Nucleus accumbens (tissue), 56 donors: Measurements from ENCODE around the gene C1orf198.
"Not testable (repeated sequence)": the region's sequence is repeated elsewhere in the genome, so short reads cannot be mapped to it uniquely, and the experiment has no call there.

Experiments
- DNase-seq, 56 donors: peaks; one replicate each; lab custom pipeline; 2025; lab: John Stamatoyannopoulos, UW

C1orf198 gene

DNA sequence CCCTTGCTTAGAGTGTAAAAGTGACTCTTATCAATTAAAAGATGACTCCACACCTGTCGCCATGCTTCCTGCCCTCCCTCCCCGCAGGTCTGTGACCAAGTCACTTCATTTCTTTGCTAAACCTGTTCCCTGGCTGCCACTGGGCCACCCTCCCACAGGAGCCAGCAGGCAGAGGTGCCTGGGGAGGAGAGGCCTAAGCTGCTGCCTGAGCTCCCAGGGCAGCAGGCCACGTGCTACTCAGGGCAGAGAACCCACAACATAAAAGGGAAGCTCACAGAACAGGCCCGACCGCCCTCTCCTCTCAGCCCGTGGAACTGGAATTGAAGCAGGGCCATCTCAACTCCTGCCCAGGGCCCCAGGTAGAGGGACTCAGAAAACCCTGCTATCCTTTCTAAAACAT is 4.9 kb downstream of the C1orf198 start:
- peak in 23 of 56 donors; percentile 15 to 67 (median 35) for DNase-seq

DNA sequence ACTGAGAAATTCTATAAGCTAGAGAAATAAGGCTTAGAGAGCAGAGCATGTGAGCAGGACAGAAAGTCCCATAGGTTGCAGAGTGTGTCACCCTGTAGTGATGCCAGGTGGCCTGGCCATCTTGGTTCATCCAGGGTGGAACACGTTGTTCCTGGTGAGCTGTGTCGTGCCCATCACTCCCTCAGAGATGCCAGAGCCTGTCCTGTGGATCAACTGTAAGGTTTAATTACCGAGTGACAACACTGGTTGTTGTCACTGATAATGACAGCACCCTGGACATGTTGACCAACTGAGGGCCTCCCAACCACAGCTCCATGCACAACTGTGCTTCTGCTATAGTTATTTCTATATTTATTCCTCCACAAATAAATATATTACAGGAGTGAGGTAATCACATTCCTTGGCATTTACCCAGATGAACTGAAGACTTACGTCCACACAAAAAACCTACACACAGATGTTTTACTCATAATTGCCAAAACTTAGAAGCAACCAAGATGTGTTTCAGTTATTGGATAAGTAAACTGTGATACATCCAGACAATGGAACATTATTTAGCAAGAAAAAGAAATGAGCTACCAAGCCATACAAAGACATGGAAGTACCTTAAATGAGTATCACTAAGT is 6.2 kb downstream of the C1orf198 start:
- DNase-seq = no peak

DNA sequence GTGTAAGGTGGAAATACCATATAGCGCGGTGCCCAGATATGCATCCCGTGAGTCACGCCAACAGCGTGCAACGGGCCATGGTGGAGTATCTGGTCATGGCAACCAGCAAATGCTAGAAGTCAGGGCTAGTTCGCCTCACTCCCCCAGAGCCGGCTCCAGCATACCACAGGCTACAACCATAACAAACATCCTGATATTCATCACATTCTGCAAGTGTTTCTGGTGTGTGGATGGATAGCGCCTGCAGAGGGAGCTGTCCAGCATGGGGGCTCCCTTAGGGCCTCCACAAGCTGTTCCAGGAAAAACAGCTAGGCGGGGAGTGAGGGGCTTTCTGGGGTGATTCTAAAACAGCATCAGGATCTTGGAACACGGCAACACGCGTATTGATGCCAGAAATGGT is 6.8 kb downstream of the C1orf198 start:
- no peak for DNase-seq

DNA sequence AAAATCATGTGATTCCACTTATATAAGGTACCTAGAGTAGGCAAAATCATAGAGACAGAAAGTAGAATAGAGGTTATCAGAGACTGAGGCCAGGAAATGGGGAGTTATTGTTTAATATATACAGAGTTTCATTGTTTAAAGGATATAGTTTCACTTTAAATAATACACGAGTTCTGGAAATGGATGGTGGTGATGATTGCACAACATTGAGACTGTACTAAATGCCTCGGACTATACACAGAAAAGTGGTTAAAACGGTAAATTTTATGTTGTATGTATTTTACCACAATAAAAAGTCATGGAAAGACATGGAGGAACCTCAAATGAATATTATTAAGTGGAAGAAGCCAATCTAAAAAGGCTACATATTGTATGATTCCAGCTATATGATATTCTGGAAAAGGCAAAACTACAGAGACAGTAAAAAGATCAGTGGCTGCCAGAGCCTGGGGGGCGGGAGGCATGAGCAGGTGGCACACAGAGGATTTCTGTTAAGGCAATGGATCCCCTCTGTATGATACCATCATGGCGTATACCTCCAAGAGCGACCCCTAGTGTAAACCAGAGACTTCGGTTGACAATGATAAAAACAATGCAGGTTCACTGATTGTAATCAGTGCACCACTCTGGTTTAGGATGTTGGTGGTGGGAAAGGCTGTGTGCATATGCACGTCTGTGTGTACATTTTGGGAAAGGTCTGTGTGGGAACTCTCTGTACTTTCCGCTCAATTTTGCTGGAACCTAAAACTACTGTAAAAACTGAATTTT is 7.5 kb downstream of the C1orf198 start:
- no peak for DNase-seq

DNA sequence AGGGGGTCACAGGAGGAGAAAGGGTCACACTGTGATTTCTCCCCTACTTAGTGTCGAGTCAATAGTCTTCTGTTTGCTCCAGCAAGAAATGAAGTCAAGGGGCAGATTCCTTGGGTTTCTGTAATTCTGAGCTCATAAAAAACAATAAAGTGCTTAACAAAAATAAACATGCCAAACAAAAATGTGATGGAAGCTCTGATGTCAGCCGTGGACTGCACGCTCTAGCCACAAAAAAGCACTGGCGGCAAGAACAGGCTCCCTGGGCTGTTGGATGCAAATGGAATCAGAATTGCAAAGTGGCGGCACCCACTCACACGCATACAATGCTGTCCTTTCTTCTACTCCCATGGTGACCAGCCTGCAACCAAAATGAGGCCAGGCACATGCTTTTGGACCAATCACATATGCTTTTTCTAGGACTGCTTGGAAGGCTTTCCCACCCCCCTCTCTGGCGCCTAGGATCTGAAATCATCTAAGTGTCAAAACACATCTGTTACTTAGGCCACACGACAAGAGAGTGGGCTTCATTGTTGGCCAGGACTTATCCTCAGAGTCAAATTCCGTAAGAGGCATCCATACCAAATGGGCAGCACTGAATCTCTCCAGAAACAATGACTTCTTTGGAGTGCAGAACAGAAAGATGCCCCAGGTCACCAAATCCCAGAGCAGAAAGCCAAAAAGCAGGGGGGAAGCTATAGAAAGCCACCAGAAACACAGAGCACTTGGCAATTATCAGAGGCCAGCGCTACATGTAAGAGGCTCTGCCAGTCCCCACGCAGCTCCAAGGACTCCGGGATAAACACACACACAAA is 9.2 kb downstream of the C1orf198 start:
- DNase-seq = peak in 55 of 56 donors; percentile 28 to 94 (median 81)

DNA sequence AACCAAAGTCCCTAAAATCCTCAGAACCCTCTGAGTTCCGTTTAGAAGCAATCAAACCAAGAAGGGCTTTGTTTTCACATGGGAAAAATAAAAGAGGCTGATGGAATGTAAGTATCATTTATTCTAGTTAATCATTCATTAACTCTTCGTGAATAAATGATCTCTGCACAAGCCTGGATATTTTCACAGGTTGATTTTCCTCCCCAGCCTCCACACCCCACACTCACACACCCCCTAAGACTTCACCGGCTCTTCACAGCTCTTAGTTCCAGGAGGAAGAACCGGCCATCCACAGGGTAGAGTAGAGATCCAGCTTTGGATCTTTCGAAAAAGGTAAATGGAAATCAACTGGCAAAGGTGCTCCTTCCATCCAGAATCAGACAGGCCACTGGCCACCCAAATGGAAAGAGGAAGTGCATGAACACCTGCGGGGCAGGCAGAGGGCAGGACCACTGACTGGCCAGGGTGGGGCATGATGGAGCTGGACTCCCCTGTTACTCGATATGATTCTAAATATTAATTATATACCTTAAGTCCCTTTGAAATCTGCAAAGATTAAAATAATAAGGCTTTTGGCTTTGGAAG is 10.0 kb downstream of the C1orf198 start:
- no peak for DNase-seq

DNA sequence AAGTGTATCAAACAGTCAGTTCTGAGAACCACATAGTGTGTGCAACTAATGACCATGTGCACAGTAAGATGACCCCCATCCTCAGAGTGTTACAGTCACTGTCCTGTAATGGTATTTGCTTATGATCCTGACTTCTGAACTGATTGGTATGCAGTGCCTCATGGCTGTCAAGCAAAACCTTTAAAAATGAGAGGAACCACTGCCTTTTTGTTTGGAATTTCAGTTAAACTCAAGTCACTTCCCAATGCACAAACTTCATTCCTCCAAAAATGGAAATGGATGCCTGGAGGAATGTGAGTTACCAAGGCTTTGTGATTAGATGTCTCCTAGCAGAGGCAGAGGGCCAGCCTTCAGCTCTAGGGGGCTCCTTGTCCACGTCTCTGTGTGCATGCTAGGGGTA is 10.5 kb downstream of the C1orf198 start:
- DNase-seq = no peak

DNA sequence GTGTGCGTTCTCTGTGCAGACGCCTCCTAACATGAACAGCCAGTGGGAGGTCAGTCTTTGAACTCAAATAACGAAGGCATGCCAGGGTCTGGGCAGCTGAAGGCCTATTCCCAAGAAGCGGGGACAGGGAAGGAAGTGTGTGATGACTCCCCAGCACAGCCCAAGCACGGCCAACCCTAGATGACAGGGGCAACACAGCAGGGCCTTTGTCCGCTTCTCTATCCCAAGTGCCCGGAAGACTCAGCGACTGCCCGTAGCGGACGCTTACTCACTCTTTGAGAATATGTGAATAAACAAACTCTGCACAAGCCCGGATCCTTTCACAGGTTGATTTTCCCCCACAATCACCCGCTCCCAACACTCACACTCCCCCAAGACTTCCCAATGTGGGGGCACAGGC is 11.2 kb downstream of the C1orf198 start:
- peak in 54 of 56 donors; percentile 23 to 91 (median 68) for DNase-seq

DNA sequence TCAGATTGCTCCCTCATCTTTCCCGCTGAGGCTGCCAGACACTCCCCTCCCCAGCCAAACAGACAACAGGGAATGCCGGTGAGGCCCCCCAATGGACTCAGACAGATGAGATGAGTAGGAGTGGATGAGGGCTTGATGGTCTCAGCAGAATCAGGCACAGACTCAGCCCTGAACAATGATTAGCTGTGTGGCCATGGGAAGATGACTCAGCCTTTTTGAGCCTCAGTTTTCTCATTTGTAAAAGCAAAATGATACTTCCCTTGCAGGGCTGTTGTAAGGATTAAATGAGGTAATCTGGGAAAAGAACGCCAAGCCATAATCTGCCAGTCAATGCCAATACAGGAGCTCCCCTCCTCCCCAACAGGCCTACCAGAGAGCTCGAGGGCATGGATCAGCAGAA is 12.4 kb downstream of the C1orf198 start:
- peak in 19 of 56 donors; percentile 16 to 77 (median 31) for DNase-seq

DNA sequence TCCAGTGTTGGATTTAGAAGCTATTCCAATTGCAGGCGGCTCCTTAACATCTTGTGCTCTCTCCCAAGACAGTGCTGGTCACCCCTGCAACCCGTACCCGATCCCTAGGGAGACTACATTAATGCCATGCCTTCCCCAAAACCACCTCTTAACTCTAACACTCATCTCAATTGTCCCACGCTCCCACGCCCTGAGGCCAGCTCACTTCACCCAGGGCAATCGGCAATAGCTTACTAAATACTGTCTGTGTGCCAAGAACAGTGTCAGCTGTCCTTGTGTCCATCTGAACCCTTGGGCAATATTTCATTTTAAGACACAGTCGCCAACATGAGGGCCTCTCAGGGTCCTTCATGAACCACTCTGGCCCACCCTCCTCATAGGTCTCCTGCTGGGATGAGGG is 13.9 kb downstream of the C1orf198 start:
- no peak for DNase-seq

DNA sequence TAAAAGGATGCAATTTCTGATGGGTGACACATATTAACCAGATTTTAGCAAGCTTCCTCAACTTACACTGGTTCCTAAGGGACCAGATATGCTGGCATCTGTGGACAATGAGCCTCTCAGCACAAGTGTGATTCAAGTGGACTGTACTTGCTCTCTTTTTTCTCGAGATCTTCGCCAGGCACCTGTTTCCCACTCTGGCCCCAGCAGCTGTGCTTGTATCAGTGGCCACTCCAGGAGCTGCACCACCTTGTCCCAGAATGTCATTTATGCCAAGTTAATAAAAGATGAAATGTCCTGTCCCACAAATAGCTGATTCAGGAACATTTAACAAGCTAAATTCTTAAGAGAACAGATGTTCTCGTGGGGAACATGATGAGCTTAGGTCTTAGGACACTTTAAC is 14.6 kb downstream of the C1orf198 start:
- no peak for DNase-seq

DNA sequence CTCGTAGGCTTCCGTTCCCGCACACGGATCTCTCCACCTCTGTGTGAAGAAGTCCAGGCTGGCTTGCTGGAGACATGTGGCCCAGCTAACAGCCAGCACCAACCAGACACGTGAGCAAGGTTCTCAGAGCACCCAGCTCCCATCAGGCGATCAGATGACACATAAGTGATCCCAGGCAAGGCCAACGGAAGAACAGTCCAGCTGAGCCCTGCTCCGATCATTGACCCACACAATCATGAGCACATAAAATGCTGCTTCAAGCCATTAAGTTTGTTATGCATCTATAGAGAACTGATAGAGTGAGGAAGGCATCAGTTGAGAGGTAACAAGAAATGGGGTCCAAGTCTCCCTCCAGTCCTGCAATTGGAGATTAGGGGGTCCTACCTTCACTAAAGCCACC is 15.4 kb downstream of the C1orf198 start:
- no peak for DNase-seq

DNA sequence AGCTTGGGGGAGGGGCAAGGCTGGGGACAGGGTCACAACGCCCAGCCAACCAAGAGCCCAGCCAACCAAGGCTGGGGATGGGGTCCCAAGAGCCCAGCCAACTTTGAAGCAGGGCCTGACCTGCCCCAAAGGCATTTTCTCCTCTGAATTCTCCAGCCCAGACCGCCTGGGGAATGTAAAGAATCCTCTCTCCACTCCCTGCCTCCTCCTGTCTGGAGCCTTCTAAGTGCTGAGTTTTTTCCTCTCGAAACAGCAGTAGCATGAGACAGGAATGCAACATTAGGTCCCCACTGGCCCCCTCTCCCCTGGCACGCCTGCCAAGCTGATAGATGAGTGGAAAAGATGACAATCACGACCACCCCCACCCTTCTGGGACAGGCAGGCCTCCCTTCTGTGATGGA is 17.0 kb downstream of the C1orf198 start:
- no peak for DNase-seq

DNA sequence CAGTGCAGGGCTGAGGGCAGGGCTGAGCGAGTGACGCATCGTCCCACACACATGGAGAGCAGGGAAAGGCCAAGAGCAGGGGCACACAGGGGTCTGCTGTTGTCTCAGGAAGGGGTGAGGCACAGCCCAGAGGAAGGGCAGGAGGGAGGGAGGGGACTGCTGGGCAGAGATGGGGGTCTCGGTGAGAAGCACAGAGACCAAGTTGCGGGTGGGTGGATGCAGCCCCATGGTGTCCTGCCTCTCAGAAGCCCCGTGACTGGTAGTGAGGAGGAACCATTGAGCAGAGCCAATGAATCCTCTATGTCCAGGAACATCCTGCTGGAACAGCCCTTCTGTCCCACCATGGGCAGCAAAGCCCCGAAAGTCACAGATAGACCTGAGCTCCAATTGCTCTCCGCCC is 17.8 kb downstream of the C1orf198 start:
- DNase-seq = no peak

DNA sequence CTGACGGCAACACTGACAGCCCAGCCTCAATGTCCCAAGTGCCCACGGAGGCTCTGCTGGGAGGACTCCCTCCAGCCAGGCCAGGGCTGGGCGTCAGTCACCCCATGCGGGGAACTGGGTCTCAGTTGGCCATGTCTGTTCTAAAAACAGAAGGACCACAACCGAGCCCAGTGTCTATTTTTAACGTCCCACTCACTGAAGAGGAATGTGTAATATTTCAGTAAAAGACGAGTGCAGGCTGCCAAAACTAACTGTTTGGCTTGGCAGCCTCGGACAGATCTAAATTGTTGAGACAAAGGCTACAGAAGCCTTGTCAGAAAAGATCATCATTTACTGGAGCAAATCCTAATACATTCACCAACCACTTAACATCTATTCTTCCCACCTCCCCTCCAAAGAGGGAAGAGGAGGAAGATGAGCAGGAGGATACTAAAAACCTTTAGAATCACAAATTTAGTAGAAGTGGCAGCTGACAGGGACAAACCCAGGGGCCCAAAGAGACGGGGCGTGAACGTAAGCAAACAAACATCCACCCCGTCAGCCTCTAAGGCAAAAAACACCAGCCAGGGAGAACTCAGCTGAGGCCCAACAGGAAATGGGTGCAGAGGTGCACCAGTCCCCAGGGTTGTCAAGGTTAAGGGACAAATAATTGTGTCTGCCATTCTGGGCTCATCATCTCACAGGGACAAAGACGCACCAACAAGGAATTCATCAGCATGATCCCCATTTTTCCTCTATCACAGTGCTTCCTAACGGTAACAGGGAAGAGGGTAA is 18.7 kb downstream of the C1orf198 start:
- DNase-seq = peak in 5 of 56 donors; percentile 12 to 47 (median 26)

DNA sequence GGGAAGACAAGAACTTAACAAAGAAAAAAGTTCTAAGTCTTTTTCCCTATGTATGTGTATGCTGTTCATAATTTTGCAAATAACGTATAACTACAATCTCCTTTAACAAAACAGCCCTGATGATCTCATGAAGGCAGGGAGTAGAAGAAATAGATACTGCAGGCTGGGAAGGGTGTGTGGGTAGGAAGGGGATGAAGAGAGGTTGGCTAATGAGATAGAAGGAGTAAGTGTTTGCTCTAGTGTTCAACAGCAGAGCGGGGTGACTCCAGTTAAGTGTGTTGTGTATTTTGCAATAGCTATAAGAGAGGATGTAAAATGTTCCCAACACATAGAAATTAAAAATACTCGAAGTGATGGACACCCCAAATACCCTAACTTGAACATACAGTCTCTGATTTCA is 20.1 kb downstream of the C1orf198 start:
- DNase-seq = no peak

DNA sequence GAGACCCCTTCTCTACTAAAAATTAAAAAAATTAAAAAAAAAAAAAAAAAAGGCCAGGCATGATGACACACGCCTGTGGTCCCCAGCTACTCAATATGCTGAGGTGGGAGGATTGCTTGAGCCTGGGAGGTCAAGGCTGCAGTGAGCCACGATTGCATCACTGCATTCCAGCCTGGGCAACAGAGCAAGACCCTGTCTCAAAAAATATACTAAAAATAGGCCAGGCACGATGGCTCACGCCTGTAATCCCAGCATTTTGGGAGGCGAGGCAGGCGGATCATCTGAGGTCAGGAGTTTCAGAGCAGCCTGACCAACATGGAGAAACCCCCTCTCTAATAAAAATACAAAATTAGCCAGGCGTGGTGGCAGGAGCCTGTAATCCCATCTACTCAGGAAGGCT is 23.1 kb downstream of the C1orf198 start:
- not testable (repeated sequence) for DNase-seq

DNA sequence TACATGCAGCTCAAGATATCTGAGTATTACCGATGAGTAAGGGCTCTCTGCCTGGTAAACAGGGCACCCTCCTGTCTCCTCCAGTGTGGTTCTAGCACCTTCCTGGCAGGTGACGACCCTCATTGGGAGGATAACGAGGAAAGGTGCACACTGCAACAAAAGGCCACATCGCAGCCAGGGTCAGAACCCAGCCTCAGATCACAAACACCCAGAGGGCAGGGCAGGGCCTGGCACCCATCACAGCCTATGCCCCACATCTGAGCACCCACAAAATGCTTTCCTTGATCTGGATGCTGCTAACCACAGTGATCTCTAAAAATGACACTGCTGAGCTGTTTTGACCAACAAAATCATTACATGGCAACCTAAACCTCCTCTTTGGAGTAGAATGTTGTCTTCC is 23.8 kb downstream of the C1orf198 start:
- no peak for DNase-seq

DNA sequence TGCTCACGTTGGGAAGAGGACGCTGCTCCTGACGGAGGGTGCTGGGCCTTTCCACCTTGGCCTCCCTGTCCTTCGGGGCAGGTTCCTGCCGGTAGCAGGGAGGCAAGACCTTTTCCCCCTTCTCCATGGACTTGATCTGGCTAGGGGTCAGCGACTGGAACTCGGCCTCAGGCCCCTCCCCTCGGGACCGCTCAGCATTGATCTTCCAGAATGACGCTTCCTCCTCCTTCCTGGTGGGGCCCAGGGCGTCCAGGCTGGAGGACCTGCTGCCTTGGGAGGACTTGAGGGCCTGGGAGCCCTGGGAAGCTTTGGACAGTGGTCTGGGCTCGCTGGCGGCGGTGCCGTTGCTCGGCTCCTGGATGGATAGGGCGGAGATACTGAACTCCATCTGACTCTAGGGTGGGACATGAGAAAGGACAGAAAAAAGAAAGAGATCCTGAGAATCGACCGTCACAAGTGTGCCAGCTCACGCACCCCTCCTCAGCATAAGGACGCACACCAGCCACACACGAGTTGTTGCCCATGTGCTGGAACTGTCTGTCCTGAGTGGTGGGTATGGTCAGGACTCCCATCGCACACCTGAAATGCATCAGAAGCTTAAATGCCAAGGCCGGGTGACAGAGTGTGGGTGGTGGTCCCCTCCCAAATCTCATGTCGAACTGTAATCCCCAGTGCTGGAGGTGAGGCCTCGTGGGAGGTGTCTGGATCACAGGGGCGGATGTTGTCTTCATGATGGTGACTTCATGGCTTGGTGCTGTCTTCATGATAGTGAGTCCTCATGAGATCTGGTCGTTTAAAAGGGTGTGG is 24.6 kb downstream of the C1orf198 start:
- no peak for DNase-seq
